Activated naive CD8-positive, alpha-beta T cell (primary cell): ENCODE data around the gene TYK2.
"Not testable (repeated sequence)": the region's sequence is repeated elsewhere in the genome, so short reads cannot be mapped to it uniquely, and the experiment has no call there.

Source experiments
- H3K27ac Mint-ChIP-seq: one replicate; pipeline ENCODE4 v1.8.0; 2021; ENCODE audit warnings: mixed read lengths
- H3K27me3 Mint-ChIP-seq: one replicate; pipeline ENCODE4 v1.8.0; 2021; ENCODE audit warnings: mixed read lengths
- H3K36me3 Mint-ChIP-seq: one replicate; pipeline ENCODE4 v1.8.0; 2021; ENCODE audit warnings: mixed read lengths
- H3K4me1 Mint-ChIP-seq: one replicate; pipeline ENCODE4 v1.8.0; 2021; ENCODE audit warnings: low read depth, mixed read lengths
- H3K4me3 Mint-ChIP-seq: one replicate; pipeline ENCODE4 v1.8.0; 2021; ENCODE audit warnings: mild to moderate bottlenecking, mixed read lengths
- H3K9me3 Mint-ChIP-seq: one replicate; pipeline ENCODE4 v1.8.0; 2021; ENCODE audit warnings: low read depth, mixed read lengths

Gene TYK2

DNA sequence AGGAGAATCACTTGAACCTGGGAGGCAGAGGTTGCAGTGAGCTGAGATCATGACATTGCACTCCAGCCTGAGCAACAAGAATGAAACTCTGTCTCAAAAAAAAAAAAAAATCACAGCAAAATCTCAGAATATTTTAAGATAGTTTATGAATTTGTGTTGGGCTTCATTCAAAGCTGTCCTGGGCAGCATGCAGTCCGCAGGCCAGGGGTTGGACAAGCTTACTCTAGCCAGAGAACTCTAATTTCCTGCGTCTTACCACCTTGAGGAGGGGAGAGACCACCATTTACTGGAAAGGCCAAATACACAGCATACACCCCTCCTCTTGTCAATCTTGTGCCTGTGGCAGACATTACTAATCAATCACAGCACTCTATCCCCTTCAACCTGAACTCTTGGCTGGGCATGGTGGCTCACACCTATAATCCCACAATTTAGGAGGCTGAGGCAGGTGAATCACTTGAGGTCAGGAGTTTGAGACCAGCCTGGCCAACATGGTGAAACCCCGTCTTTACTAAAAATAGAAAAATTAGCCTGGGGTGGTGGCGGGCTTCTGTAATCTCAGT lies 13.3 kb downstream of the TYK2 start:
- H3K36me3 Mint-ChIP-seq, H3K27me3 Mint-ChIP-seq: not testable (repeated sequence)

GRCh38 chr19:10365518-10365917 lies 14.9 kb downstream of the TYK2 start:
- peaks cover 6% of the 10 kb centered on the region for H3K36me3 Mint-ChIP-seq
- no peaks in the 10 kb centered on the region for H3K9me3 Mint-ChIP-seq
- no peaks in the 10 kb centered on the region for H3K27me3 Mint-ChIP-seq
- no peak overlapping the region for H3K27ac Mint-ChIP-seq
- H3K4me1 Mint-ChIP-seq = peaks cover 2% of the 10 kb centered on the region
- H3K4me3 Mint-ChIP-seq = no peak overlapping the region

More for the DNA sequence above, 13.3 kb downstream of the TYK2 start:
- not testable (repeated sequence) for H3K4me1 Mint-ChIP-seq, H3K9me3 Mint-ChIP-seq, H3K4me3 Mint-ChIP-seq, H3K27ac Mint-ChIP-seq

DNA sequence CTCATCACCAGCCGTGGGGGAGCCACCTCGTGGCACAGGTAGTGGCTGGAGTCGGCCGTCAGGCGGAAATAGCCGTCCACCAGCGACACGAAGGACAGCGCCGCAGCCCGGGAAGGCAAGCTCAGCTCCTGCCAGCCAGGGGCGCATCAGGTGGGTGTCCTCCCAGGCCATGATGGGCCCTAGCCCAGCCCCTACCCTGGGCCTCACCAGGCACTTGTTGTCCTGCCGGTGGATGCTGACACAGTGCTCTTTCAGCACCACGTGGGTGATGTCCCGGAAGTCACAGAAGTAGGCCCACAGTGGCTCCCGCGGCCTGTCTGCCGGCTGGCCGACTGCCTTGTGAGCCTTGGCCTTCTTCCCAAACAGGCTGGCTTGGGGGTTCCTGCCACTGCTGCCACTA lies 15.7 kb downstream of the TYK2 start:
- H3K9me3 Mint-ChIP-seq = no peaks in the 10 kb centered on the region
- H3K27ac Mint-ChIP-seq = no peak overlapping the region
- no peaks in the 10 kb centered on the region for H3K27me3 Mint-ChIP-seq
- no peak overlapping the region for H3K4me3 Mint-ChIP-seq
- peaks cover 2% of the 10 kb centered on the region for H3K4me1 Mint-ChIP-seq
- peaks cover 6% of the 10 kb centered on the region for H3K36me3 Mint-ChIP-seq

DNA sequence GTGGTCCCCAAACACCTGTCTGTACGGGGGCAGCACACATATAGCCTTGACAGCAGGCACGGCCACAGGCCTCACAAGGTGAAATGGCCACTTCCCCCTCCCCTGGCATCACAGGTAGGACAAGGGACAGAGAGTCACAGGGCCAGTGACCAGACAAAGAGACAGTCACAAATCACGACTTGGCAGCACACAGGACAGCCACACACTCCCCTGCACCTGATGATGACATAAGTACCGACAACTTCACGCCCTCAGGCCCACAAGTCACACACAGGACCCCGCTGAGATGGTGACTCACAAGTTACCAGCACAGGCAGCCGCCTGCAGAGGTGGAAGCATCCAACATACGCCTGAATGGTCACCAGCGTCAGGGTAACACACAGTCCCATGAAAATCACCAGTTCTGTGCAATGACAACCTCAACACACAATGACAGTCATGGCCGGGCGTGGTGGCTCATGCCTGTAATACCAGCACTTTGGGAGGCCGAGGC lies 16.5 kb downstream of the TYK2 start:
- Mint-ChIP-seq H3K36me3 (peaks cover 2% of the 10 kb centered on the region), H3K4me3 (no peak overlapping the region), H3K27me3 (no peaks in the 10 kb centered on the region), H3K4me1 (no peaks in the 10 kb centered on the region), H3K27ac (no peak overlapping the region), H3K9me3 (no peaks in the 10 kb centered on the region)

DNA sequence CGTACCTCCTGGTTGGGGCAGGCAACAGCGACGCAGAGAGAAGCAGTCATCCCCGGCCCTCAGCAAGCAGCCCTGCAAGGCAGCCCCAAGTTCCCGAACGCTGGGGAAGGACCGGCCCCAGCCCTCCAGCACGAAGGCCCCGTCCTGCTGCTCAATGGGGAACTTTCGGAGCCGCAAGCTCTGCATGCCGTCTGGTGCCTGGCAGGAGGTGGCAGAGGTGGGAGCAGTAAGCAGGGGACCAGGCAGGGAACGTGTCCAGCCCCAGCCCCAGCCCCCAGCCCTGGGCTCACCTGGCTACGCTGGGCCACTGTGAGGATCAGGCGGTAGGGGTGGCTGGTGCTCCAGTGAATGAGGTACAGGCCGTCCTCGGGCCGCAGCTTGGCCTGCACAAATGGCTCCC lies 18.1 kb downstream of the TYK2 start:
- Mint-ChIP-seq H3K27me3 (no peaks in the 10 kb centered on the region), H3K27ac (no peak overlapping the region), H3K4me1 (no peaks in the 10 kb centered on the region), H3K36me3 (peaks cover 2% of the 10 kb centered on the region), H3K9me3 (no peaks in the 10 kb centered on the region), H3K4me3 (no peak overlapping the region)

DNA sequence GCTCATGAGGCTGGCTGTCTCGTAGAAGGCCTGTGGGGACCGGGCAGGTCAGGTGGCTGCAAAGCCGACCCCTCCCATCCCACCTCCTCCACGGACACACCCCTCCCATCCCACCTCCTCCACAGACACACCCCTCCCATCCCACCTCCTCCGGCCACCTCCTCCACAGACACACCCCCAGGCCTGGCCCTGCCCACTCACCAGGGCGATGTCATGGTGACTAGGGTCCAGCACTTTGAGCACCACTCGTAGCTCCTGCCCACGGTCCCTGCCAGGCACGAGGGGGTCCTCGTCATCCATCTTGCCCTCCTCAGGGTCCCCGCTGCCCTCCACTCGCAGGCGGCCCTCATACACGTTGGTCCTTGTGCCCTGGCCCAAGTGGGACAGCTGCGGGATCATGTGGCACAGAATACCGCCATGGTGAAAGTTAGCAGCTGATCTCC lies 18.8 kb downstream of the TYK2 start:
- no peak overlapping the region for H3K4me3 Mint-ChIP-seq
- H3K4me1 Mint-ChIP-seq = no peaks in the 10 kb centered on the region
- no peaks in the 10 kb centered on the region for H3K9me3 Mint-ChIP-seq
- H3K36me3 Mint-ChIP-seq = peaks cover 2% of the 10 kb centered on the region
- H3K27ac Mint-ChIP-seq = no peak overlapping the region
- no peaks in the 10 kb centered on the region for H3K27me3 Mint-ChIP-seq

- peaks cover 2% of the 10 kb centered on the region for H3K36me3 Mint-ChIP-seq
- no peak overlapping the region for H3K27ac Mint-ChIP-seq
- no peak overlapping the region for H3K4me3 Mint-ChIP-seq
- no peaks in the 10 kb centered on the region for H3K27me3 Mint-ChIP-seq
- no peaks in the 10 kb centered on the region for H3K4me1 Mint-ChIP-seq
- H3K9me3 Mint-ChIP-seq = no peaks in the 10 kb centered on the region
These were observed 23.9 kb downstream of the TYK2 start for GRCh38 chr19:10356431-10356830.

GRCh38 chr19:10353793-10354391 lies 26.5 kb downstream of the TYK2 start:
- no peaks in the 10 kb centered on the region for H3K9me3 Mint-ChIP-seq
- H3K4me3 Mint-ChIP-seq = no peak overlapping the region
- no peaks in the 10 kb centered on the region for H3K27me3 Mint-ChIP-seq
- no peak overlapping the region for H3K27ac Mint-ChIP-seq
- H3K4me1 Mint-ChIP-seq = no peaks in the 10 kb centered on the region
- H3K36me3 Mint-ChIP-seq = no peaks in the 10 kb centered on the region

DNA sequence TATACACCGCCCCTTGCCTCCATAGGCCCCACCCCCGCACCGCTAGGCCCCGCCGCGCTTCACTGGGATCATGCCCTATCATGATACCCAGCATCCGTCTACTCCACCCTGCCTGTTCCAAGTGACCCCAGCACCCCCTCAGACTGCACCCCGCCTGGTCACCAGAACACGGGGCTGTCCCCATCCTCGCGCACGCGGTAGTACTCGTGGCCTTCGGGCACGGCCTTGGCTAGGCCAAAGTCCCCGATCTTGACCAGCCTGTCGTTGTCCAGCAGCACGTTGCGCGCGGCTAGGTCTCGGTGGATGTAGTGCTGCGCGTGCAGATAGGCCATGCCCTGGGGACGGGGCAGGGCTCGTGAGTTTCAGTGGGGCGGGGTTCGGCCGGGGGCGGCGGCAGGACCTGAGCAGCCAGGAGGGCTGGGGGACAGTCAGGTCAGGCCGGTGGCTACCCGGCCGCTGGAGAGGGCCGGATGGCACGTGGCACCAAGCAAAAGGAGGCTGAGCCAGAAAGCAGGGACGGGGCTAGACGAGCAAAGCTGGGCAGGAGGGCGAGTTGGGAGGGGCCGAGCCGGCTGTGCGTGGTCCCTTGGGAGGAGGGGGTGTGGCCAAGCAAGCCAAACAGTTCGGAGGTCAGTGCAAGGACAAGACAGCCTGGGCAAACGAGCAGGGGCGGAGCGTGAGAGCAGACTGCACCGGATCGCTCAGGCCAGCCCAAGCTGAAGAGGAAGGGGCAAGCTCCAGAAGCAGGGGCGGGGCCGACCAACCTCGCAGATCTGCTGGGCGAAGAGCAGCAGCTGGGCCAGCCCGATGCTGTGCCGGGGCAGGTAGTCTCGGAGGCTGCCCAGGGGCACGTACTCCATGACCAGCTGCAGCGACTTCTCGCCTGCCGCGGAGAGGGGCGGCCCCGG lies 27.4 kb downstream of the TYK2 start:
- Mint-ChIP-seq H3K4me3 (no peak overlapping the region), H3K9me3 (no peaks in the 10 kb centered on the region), H3K36me3 (no peaks in the 10 kb centered on the region), H3K27me3 (no peaks in the 10 kb centered on the region), H3K4me1 (no peaks in the 10 kb centered on the region), H3K27ac (no peak overlapping the region)

- H3K4me3 Mint-ChIP-seq = no peak overlapping the region
- no peaks in the 10 kb centered on the region for H3K4me1 Mint-ChIP-seq
- no peaks in the 10 kb centered on the region for H3K27me3 Mint-ChIP-seq
- H3K36me3 Mint-ChIP-seq = no peaks in the 10 kb centered on the region
- no peaks in the 10 kb centered on the region for H3K9me3 Mint-ChIP-seq
- no peak overlapping the region for H3K27ac Mint-ChIP-seq
These were observed 33.9 kb downstream of the TYK2 start for GRCh38 chr19:10346509-10346908.

DNA sequence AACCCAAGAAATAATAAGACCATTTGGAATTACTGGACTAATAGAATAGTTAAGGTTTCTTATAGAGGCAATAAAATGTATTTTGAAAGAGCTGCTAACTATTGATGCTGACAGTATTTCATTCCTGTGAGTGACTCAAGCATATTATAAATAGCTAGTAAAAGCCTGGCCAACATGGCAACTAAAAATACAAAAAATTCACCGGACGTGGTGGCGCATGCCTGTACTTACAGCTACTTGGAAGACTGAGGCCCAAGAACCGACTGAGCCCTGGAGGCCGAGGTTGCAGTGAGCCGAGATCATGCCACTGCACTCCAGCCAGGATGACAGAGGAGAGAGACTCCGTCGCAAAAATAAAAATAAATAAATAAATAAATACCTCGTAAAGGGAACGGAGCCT lies 35.6 kb downstream of the TYK2 start:
- H3K4me3 Mint-ChIP-seq = no peak overlapping the region
- H3K9me3 Mint-ChIP-seq = no peaks in the 10 kb centered on the region
- no peaks in the 10 kb centered on the region for H3K27me3 Mint-ChIP-seq
- no peaks in the 10 kb centered on the region for H3K36me3 Mint-ChIP-seq
- H3K4me1 Mint-ChIP-seq = peaks cover 8% of the 10 kb centered on the region
- no peak overlapping the region for H3K27ac Mint-ChIP-seq

GRCh38 chr19:10343495-10343894 lies 36.9 kb downstream of the TYK2 start:
- Mint-ChIP-seq H3K4me3 (no peak overlapping the region), H3K4me1 (peaks cover 21% of the 10 kb centered on the region), H3K36me3 (no peaks in the 10 kb centered on the region), H3K9me3 (no peaks in the 10 kb centered on the region), H3K27me3 (no peaks in the 10 kb centered on the region), H3K27ac (no peak overlapping the region)

DNA sequence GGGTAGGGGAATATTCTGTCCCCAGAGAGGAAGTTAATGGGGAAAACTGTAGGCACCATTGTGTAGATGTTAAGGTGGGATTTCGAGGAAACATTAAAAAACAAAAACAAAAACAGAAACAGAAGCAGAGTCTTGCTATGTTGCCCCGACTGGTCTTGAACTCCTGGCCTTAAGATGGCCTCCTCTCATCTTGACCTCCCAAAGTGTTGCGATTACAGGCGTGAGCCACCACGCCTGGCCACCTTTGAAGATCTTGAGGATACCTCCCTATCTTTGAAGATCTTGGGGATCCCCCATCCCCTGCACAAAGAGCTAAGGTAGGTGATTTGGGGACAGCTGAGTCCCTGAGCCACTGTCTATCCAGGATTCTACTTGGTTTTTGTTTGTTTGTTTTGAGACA lies 40.4 kb downstream of the TYK2 start:
- Mint-ChIP-seq H3K4me1 (peaks cover 27% of the 10 kb centered on the region), H3K27ac (peak overlapping the region; percentile 92), H3K4me3 (peak overlapping the region; percentile 91), H3K36me3 (no peaks in the 10 kb centered on the region), H3K27me3 (no peaks in the 10 kb centered on the region), H3K9me3 (no peaks in the 10 kb centered on the region)

- no peaks in the 10 kb centered on the region for H3K27me3 Mint-ChIP-seq
- peak within 1 kb of the TSS; percentile 92 for H3K27ac Mint-ChIP-seq
- H3K9me3 Mint-ChIP-seq = no peaks in the 10 kb centered on the region
- H3K4me1 Mint-ChIP-seq = peaks cover 27% of the 10 kb centered on the region
- H3K36me3 Mint-ChIP-seq = no peaks in the 10 kb centered on the region
- peak within 1 kb of the TSS; percentile 91 for H3K4me3 Mint-ChIP-seq
These were observed 40.9 kb downstream of the TYK2 start, which contains the start of gene ICAM3 for GRCh38 chr19:10339380-10339960. Gene ICAM3 (minus strand): TSS chr19:10339624. CDS start chr19:10339614, 10 bp downstream.

DNA sequence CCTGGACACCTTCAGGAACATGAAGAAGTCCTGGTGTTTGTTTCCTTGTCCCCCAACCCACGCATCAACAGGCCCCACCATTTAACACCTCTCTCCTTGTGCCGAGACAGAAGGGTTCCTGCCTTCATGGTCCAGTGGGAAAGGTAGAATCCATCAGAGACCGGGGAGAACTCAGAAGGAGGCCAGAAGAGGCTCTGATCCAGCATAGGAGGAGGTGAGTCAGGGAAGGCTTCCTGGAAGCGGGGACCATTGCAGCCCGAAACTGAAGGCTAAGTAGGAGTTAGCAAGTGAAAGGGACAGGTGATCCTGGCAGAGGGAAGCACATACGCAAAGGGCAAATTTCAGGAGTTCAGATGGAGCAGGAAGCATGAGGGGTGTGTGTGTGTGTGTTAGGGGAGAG lies 41.4 kb downstream of the TYK2 start:
- Mint-ChIP-seq H3K4me3 (peak overlapping the region; percentile 91), H3K4me1 (peaks cover 31% of the 10 kb centered on the region), H3K36me3 (no peaks in the 10 kb centered on the region), H3K9me3 (no peaks in the 10 kb centered on the region), H3K27me3 (no peaks in the 10 kb centered on the region), H3K27ac (peak overlapping the region; percentile 92)
